Sciatic nerve (tissue), 2 donors: Measurements from ENCODE around the gene NOP16. TPM values are rescaled to one million over a fixed set of nuclear protein-coding genes. Genes with fewer than 3 reads are reported as not detected.

Experiments
- ATAC-seq: fragments of 200-7000 bp; cut with Tn5 transposase; one replicate; pipeline ENCODE4 v1.9.1; 2020; ENCODE audit warnings: mild to moderate bottlenecking, moderate library complexity
- DNase-seq: peaks from one replicate; pipeline ENCODE4 v3.0.0-alpha.2; 2020; ENCODE audit warnings: low spot score
- intact Hi-C: fragments of 100-400 bp; cut with DNase I; formaldehyde crosslinking; loops from one replicate; pipeline ENCODE4 v1.14.2; 2022
- total RNA-seq: library from RNA; stranded (reverse); fragmentation: NEBNext Ultra II Directional; extraction: Animal tissue kit (Norgen Biotek cat#: 25700); gene quantifications from one replicate; pipeline ENCODE4 v1.2.1, GENCODE V29; 2021
- donor health status: DM: no; HTN: no; CAD: no.
- donor health status: DM: no; HTN: no; CAD: no.

NOP16 gene
- total RNA-seq, 1 donor from 2014 or later, result 9.3 TPM

DNA sequence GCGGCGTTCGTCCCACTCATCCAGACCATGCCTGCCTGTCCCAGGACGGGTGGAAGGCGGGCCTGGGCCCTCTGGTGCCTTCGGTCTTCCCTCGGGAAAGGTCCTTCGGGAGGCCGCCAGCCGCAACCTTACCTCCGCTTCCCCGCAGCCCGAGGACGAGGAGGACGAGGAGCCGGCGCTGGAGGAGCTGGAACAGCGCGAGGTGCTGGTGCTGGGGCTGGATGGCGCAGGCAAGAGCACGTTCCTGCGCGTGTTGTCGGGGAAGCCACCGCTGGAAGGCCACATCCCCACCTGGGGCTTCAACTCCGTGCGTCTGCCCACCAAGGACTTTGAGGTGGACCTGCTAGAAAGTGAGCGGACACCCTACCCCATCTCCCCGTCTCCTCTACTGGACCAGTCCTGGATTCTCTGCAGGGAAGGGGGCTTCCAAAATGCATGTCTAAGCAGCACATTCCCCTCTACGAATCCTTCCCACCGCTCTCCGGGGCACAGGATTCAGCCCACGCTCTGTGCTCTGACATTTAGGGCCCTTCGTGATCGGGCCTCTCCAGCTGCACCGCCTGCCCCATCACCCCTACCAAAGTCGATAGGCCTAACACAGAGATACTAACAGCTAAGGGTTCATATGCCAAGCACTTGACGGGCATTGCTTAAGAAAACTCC is 22.0 kb downstream of the NOP16 start:
- DNase-seq, result no peak
- intact Hi-C loops, result no loop called here
- peak; percentile 1 for ATAC-seq

GRCh38 chr5:176365351-176366231 is 22.8 kb downstream of the NOP16 start, which contains the start of gene ARL10:
Gene ARL10 (plus strand): TSS chr5:176365487. CDS start chr5:176365564, 77 bp downstream.
- peak; percentile 79 for DNase-seq
- intact Hi-C loops, result no loop called here
- peak; percentile 44 for ATAC-seq

GRCh38 chr5:176364765-176365350 is 23.5 kb downstream of the NOP16 start:
- intact Hi-C loops, result no loop called here
- DNase-seq (no peak), ATAC-seq (no peak)

GRCh38 chr5:176362233-176362490 is 26.2 kb downstream of the NOP16 start:
- intact Hi-C loops, result no loop called here
- DNase-seq, result no peak
- ATAC-seq, result no peak

DNA sequence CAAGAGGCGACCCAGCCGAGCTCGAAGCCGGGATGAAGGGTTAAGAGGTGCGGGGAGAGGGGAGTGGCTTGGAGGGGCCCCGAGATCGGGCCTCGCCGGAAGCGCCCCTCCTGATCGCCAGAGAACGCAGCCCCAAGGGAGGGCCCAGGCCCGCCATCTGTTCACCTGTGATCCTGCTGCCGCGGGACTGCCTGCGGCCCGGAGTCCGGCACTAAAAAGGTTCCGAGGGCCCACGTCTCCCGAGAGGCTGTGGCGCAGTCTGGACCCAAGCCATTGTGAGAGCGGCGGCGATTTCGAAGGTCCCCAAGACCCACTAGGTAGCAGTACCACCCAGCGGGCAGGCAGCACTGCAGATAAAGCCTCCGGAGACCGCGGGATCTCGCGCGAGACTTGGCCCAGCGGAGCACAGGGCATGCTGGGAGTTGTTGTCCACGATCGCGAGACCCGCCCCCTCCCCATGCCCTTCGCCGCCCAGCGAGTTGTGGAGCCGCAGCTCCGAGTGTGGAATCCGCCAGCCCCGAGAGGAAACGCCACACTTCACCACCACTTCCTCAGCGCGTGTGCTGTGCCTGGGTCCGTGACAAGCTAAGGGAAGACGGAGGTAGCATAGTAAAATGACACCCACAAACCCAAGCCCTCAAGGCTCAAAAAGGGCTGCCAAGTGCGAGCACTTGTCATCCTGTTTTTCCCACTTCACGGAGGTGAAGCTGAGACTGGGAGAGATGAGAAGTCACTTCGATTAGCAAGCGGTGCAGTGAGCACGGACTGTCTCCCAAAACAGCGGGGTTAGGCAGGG is 26.8 kb downstream of the NOP16 start, which contains the start of gene KIAA1191:
TSS of gene KIAA1191 (minus strand) at position 328 of the 796 bp plus-strand sequence. CDS start 2,256 bp downstream, outside the sequence.
- ATAC-seq, result peak; percentile 98
- intact Hi-C loops, result no loop called here

GRCh38 chr5:176360894-176361436 is 27.4 kb downstream of the NOP16 start:
- ATAC-seq (peak; percentile 35), DNase-seq (peak; percentile 65)
- intact Hi-C loops, result no loop called here

More for the DNA sequence above, 26.8 kb downstream of the NOP16 start, which contains the start of gene KIAA1191:
- DNase-seq, result peak; percentile 96

DNA sequence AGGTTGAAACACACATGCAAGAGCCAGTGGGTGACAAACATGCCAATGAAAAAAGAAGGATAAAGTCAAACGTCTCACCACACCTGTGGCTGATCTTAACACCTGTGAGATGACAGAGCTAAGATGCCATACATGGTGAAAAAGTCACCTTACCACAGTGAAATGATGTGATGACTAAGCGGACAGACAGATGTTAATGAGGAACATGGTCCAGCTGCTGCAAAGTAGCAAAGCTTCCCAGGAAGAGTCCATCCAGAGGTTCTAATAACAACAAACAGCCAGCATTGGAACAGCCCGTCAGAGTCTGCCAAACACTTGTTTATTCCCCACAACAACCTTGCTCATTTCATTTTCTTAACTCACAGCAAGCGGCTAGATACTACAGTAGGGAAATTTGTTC is 28.7 kb downstream of the NOP16 start:
- DNase-seq (no peak), ATAC-seq (no peak)
- intact Hi-C loops, result no loop called here

- intact Hi-C loops, result no loop called here
- no peak for ATAC-seq
- no peak for DNase-seq
Measured at GRCh38 chr5:176356179-176356566, 32.2 kb downstream of the NOP16 start.

DNA sequence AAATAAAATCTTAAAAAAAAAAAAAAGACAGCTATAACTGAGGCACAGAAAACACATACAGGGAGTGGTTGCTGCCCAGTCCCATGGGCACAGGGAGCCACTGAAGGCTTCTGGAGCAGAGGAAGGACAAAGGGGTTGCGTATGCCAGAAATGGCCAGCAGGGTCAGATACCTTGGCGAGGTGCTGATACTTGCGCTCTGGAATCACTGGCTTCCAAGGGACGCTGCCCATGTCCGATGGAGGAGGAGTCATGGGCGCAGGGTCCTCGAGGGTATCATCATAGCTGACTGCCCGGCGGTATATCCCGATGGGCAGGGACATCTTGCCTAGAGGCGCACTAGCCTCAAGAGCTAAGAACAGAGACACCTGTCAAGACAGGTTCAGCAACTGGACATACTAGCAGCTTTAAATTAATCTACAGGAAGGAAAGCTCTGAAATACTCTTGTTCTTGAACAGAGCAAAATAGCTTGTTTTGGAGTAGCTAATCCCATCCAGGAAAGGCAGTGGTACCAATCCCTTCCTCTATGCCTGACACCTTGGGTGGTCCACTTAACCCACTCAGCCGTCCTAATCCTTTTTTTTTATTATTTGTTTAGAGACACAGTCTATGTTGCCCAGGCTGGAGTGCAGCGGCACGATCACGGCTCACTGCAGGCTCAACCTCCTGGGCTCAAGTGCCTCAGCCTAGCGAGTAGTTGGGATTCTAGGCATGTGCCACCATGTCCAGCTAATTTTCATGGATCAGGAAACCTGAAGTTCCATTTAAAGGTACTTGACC is 32.8 kb downstream of the NOP16 start:
- no peak for DNase-seq
- intact Hi-C loops, result no loop called here
- no peak for ATAC-seq

DNA sequence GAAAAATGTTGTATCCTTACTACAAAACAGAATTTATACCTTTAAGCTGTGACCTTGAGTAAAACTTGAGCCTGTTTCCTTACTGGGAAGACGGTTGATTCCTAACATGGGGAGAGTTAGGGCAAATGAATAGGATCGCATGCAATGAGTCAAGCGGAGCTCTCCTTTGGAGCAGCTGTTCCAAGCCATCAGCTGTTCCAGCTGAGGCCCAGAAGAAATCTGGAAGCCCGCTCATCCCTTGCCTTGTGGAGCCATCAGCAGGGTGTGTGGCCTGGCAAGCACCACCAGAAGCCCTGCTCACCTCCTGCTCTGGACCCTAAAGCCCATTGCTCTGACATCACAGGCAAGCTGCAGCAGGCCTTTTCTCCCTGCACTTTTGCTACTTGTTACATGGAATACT is 34.9 kb downstream of the NOP16 start:
- intact Hi-C loops, result no loop called here
- DNase-seq, result no peak
- ATAC-seq, result no peak

DNA sequence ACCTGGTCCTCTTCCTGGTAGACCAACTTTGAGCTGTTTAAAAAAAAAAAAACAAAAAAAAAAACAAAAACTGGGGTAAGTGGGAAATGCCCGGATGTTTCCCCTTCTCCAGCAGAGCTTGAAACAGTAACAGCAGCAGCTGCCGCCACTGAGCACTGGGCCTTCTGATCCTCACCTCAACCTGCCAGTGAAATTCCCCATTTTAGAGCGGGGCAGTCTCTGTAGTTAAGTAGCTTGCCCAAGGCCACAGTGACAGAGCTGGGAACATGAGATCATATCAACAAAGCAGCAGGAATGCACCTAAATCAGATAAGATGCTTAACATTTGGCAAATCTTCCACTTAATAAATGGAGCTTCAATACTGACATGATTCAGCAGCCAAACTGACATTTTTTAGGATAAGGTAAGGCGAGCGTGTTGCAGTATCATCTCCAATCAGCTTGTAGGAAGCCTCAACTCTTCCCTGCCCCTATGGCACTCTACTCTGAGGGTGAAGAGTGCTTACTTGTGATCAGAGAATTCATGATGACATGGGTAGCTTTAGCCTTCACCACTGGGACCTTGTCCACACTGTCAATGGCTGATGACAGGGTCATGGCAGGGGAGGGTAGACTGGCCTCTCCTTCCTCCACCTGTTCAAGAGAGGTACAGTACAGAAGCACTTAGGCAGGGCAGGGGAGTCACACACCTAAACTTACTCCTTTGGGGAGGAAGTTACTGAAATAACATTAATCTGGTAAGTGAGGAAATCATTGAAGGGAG is 36.1 kb downstream of the NOP16 start:
- DNase-seq, result no peak
- ATAC-seq, result no peak
- intact Hi-C loops, result no loop called here

GRCh38 chr5:176350416-176350815 is 38.0 kb downstream of the NOP16 start:
- DNase-seq (no peak), ATAC-seq (no peak)
- intact Hi-C loops, result no loop called here

- ATAC-seq (no peak), DNase-seq (no peak)
- intact Hi-C loops, result no loop called here
Measured at GRCh38 chr5:176342766-176343458, 45.5 kb downstream of the NOP16 start.

- intact Hi-C loops, result no loop called here
Measured at GRCh38 chr5:176342158-176342483, 46.3 kb downstream of the NOP16 start.

DNA sequence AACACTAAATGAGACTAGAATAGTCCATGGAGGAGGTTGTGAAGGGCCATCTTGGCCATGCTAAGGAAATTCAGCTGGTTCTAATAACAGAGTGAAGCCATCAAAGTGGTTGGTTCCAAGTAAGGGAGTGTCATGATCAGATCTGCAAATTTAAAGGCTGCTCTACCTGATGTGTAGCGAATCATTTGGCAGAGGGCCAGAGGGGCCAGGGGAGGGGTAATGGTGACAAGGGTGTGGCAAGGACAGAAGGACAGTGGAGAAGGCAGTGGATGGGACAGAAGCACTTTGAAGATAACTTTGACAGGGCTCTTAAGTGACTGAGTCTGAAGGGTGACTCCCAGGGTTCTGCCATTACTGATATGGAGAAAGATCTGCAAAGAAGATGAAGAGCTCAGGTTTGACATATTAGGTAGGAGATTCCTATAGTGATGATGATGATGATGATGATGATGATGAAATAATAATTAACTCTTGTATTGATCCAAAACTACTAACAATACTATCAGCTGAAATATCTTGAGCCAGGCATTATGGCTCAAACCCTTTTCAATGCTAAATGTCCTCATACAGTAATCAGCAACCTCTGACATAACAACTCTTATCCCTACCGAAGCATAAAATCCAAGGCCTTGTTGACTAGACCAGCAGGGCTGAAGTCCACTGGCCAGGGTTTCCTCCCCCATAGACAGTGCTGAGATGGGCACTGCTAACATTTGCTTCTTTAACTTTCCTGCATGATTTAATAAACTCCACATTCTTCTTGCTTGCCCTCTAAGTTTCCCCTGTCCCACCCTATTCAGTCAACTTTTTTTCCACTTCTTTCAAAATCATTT is 46.9 kb downstream of the NOP16 start:
- intact Hi-C loops, result no loop called here
- DNase-seq, result no peak
- ATAC-seq, result no peak

More at GRCh38 chr5:176342158-176342483, 46.3 kb downstream of the NOP16 start:
- ATAC-seq (no peak), DNase-seq (no peak)

GRCh38 chr5:176339304-176339703 is 49.1 kb downstream of the NOP16 start:
- ATAC-seq (no peak), DNase-seq (no peak)
- intact Hi-C loops, result no loop called here
